Measurements from ENCODE around the gene WDHD1. TPM values are rescaled to one million over a fixed set of nuclear protein-coding genes. Genes with fewer than 3 reads are reported as not detected.
A peak's percentile ranks its signal among the peaks of the same experiment; 100 is the strongest.

The WDHD1 gene
- total and polyA plus RNA-seq, 2 of the 8 experiments (the other 6 are each of a cell fraction or from before 2014, with no cell fraction given): 17.8 to 87.9 TPM

DNA sequence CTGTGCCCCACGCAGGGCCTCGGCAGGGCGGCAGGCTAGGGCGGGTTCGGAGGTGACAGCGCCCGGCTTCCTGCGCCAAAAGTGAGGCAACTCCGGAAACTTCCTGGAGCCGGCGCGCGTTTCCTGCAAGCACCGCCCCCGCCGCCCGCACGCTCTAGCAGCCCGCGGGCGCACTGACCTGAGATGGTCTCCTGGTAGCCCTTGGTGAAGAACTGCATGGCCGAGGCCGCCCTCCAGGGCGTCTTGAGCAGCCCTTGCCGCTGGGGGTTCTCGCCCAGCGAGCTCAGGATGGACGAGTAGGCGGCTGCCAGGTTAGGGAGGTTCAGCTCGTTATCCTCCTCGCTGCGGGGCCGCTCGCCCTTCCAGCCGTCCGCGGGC, 124.8 kb downstream of the WDHD1 start (continued):
- TF ChIP-seq HDAC2 (IDR thresholded peaks at IDR 0.05; ENCODE audit: borderline replicate concordance in 1 of 2, low read depth in 2 of 2, low read length in 2 of 2) (no peak), BCL11A (IDR thresholded peaks at IDR 0.05; ENCODE audit: low read depth in 2 of 2, low read length in 2 of 2) (no peak), CBX5 (IDR thresholded peaks at IDR 0.05; ENCODE audit: low read depth, low read length) (no peak), ASH2L (IDR thresholded peaks at IDR 0.05; ENCODE audit: low read length) (peak; percentile 66), POU5F1 (IDR thresholded peaks at IDR 0.05; ENCODE audit: low read depth, low read length) (no peak), TEAD4 (IDR thresholded peaks at IDR 0.05; ENCODE audit: low read depth, low read length) (no peak), POLR2A (IDR thresholded peaks at IDR 0.05; ENCODE audit: control extremely low read depth in 1 of 2, low read depth in 2 of 2, low read length in 2 of 2) (no peak), POLR2AphosphoS5 (IDR thresholded peaks at IDR 0.05; ENCODE audit: low read depth, low read length) (no peak), BRCA1 (IDR thresholded peaks at IDR 0.05; ENCODE audit: low read depth, low read length) (no peak), GABPA (IDR thresholded peaks at IDR 0.05; ENCODE audit: borderline replicate concordance, insufficient read depth, low read length) (0 out of 2 replicates have a peak, but pooled peaks have one; percentile 20), EGR1 (IDR thresholded peaks at IDR 0.05; ENCODE audit: borderline replicate concordance, low read depth, low read length) (peak; percentile 79), RBBP5 (IDR thresholded peaks at IDR 0.05; ENCODE audit: borderline replicate concordance, low read depth, low read length) (no peak; the same call in 1 of the 2 replicates)
- TF ChIP-seq, protein P1, sequence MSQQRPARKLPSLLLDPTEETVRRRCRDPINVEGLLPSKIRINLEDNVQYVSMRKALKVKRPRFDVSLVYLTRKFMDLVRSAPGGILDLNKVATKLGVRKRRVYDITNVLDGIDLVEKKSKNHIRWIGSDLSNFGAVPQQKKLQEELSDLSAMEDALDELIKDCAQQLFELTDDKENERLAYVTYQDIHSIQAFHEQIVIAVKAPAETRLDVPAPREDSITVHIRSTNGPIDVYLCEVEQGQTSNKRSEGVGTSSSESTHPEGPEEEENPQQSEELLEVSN (IDR thresholded peaks at IDR 0.05): peak; percentile 29; the same call in 1 of the 2 replicates
- TF ChIP-seq, protein P2, sequence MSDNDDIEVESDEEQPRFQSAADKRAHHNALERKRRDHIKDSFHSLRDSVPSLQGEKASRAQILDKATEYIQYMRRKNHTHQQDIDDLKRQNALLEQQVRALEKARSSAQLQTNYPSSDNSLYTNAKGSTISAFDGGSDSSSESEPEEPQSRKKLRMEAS (IDR thresholded peaks at IDR 0.05): peak; percentile 36; the same call in 1 of the 2 replicates

Measured in H1 (cell line).